Measurements from ENCODE around the gene PRICKLE2. TPM values are rescaled to one million over a fixed set of nuclear protein-coding genes. Genes with fewer than 3 reads are reported as not detected.

The PRICKLE2 gene
- total and polyA plus RNA-seq, 2 donors (not counting 3 experiments of a cell fraction or from before 2014, with no cell fraction given): 3.0 to 7.1 TPM

- dilution Hi-C loops (cut with MboI; ENCODE audit: extremely low pct_ligation_motif_present, low sequenced_read_pairs): no loop called here
- Histone ChIP-seq H3K79me2 (ENCODE audit: control insufficient read depth, insufficient read depth, low read length) (no peaks in the 10 kb centered on the region), H3K27ac (ENCODE audit: insufficient read depth, low read depth, low read length) (no peak overlapping the region), H3K9ac (replicated peaks; ENCODE audit: extremely low read depth, insufficient read depth, low read length) (no peak overlapping the region), H3K9me1 (replicated peaks; ENCODE audit: control insufficient read depth, extremely low read depth, insufficient read depth, low read length) (no peaks in the 10 kb centered on the region), H3K9me3 (replicated peaks; ENCODE audit: control insufficient read depth, insufficient read depth, low read length) (no peaks in the 10 kb centered on the region), H3K4me2 (ENCODE audit: insufficient read depth, low read length) (no peak overlapping the region), H3K4me3 (replicated peaks in 1 of 3; ENCODE audit: insufficient read depth in 1 of 3, low read depth in 1 of 3, low read length in 3 of 3) (no peak overlapping the region), H3K27me3 (ENCODE audit: control insufficient read depth in 2 of 2, insufficient read depth in 2 of 2, low read length in 2 of 2) (peaks cover 17% of the 10 kb centered on the region in 2 experiments), H4K20me1 (replicated peaks; ENCODE audit: control insufficient read depth, extremely low read depth, insufficient read depth, low read length) (no peaks in the 10 kb centered on the region), H3K36me3 (ENCODE audit: control insufficient read depth in 2 of 2, extremely low read depth in 1 of 2, insufficient read depth in 2 of 2, low read length in 2 of 2) (no peaks in the 10 kb centered on the region), H2AFZ (ENCODE audit: low read depth, low read length) (no peak overlapping the region), H3K4me1 (ENCODE audit: control insufficient read depth, extremely low read depth, insufficient read depth, low read length) (no peaks in the 10 kb centered on the region)
- intact Hi-C loops (cut with micrococcal nuclease): no loop called here
- CTCF ChIA-PET: no interaction called here
- POLR2A ChIA-PET: no interaction called here
- no peak for DNase-seq (ENCODE audit: low read depth, low spot score)
- BruUV-seq (replicated peaks): no TSS peak
- FAIRE-seq: no peak
- TF ChIP-seq EZH2 (IDR thresholded peaks at IDR 0.05; ENCODE audit: borderline replicate concordance, low read depth, low read length, severe bottlenecking) (no peak), GATA2 (IDR thresholded peaks at IDR 0.05; ENCODE audit: insufficient read depth, insufficient read length, low read depth, low read length) (no peak)
Measured at GRCh38 chr3:64057231-64057630, 168.0 kb downstream of the PRICKLE2 start.

GRCh38 chr3:64056606-64057180, 168.6 kb downstream of the PRICKLE2 start:
- Histone ChIP-seq H3K9me3 (replicated peaks; ENCODE audit: control insufficient read depth, insufficient read depth, low read length) (no peaks in the 10 kb centered on the region), H3K27ac (ENCODE audit: insufficient read depth, low read depth, low read length) (no peak overlapping the region), H3K9me1 (replicated peaks; ENCODE audit: control insufficient read depth, extremely low read depth, insufficient read depth, low read length) (no peaks in the 10 kb centered on the region), H3K4me3 (replicated peaks in 1 of 3; ENCODE audit: insufficient read depth in 1 of 3, low read depth in 1 of 3, low read length in 3 of 3) (no peak overlapping the region), H3K9ac (replicated peaks; ENCODE audit: extremely low read depth, insufficient read depth, low read length) (no peak overlapping the region), H3K36me3 (ENCODE audit: control insufficient read depth in 2 of 2, extremely low read depth in 1 of 2, insufficient read depth in 2 of 2, low read length in 2 of 2) (no peaks in the 10 kb centered on the region), H4K20me1 (replicated peaks; ENCODE audit: control insufficient read depth, extremely low read depth, insufficient read depth, low read length) (no peaks in the 10 kb centered on the region), H3K4me2 (ENCODE audit: insufficient read depth, low read length) (no peak overlapping the region), H3K27me3 (ENCODE audit: control insufficient read depth in 2 of 2, insufficient read depth in 2 of 2, low read length in 2 of 2) (peaks cover 14 to 17% of the 10 kb centered on the region in 2 experiments), H3K4me1 (ENCODE audit: control insufficient read depth, extremely low read depth, insufficient read depth, low read length) (no peaks in the 10 kb centered on the region), H3K79me2 (ENCODE audit: control insufficient read depth, insufficient read depth, low read length) (no peaks in the 10 kb centered on the region), H2AFZ (ENCODE audit: low read depth, low read length) (no peak overlapping the region)
- no TSS peak for BruUV-seq (replicated peaks)
- intact Hi-C loops (cut with micrococcal nuclease) (no loop called here), dilution Hi-C loops (cut with MboI; ENCODE audit: extremely low pct_ligation_motif_present, low sequenced_read_pairs) (no loop called here)
- no peak for FAIRE-seq
- CTCF ChIA-PET: no interaction called here
- no peak for TF ChIP-seq POLR2AphosphoS5 (IDR thresholded peaks at IDR 0.05; ENCODE audit: insufficient read depth, low read depth, low read length)
- no peak for TF ChIP-seq POLR2A (IDR thresholded peaks at IDR 0.05; ENCODE audit: low read depth, low read length)
- TF ChIP-seq MAX (IDR thresholded peaks at IDR 0.05; ENCODE audit: insufficient read depth, insufficient read length): no peak
- TF ChIP-seq CTCF (IDR thresholded peaks at IDR 0.05; ENCODE audit: extremely low read depth in 1 of 2, insufficient read depth in 1 of 2, low read depth in 1 of 2, low read length in 2 of 2): no peak
- no peak for TF ChIP-seq GATA2 (IDR thresholded peaks at IDR 0.05; ENCODE audit: insufficient read depth, insufficient read length, low read depth, low read length)
- TF ChIP-seq FOS (IDR thresholded peaks at IDR 0.05; ENCODE audit: borderline replicate concordance, insufficient read depth, low read length): no peak
- no peak for TF ChIP-seq EZH2 (IDR thresholded peaks at IDR 0.05; ENCODE audit: borderline replicate concordance, low read depth, low read length, severe bottlenecking)
- no peak for TF ChIP-seq MYC (IDR thresholded peaks at IDR 0.05; ENCODE audit: low read depth, low read length)
- no peak for TF ChIP-seq JUN (IDR thresholded peaks at IDR 0.05; ENCODE audit: borderline replicate concordance, insufficient read depth, insufficient read length, low read depth)
- POLR2A ChIA-PET: no interaction called here
- no peak for DNase-seq (ENCODE audit: low read depth, low spot score)
